Mesenchymal stem cell (in vitro differentiated cells and primary cell): ENCODE measurements around the gene SPATA12.

Experiments
- DNase-seq: peaks from one replicate; pipeline ENCODE4 v3.0.0-alpha.2; 2013
- H2AFZ ChIP-seq: one replicate; pipeline ENCODE4 v1.6.1; 2013; ENCODE audit warnings: low read depth, mild to moderate bottlenecking, control low read depth, inconsistent platforms, low read length, moderate library complexity
- H2AK5ac ChIP-seq: 2 replicates; pipeline ENCODE4 v1.6.1; 2013; ENCODE audit warnings: low read length, moderate library complexity, mild to moderate bottlenecking, inconsistent platforms; ENCODE audit not compliant: severe bottlenecking
- H2BK120ac ChIP-seq: one replicate; pipeline ENCODE4 v1.6.1; 2013; ENCODE audit warnings: low read depth, mild to moderate bottlenecking, inconsistent platforms, low read length, moderate library complexity
- H2BK12ac ChIP-seq, 2 experiments: one replicate each; pipeline ENCODE4 v1.6.1; 2013; ENCODE audit warnings: inconsistent platforms in 2 of 2, low read length in 2 of 2, mild to moderate bottlenecking in 2 of 2, moderate library complexity in 2 of 2, control low read depth in 1 of 2
- H2BK15ac ChIP-seq: one replicate; pipeline ENCODE4 v1.6.1; 2013; ENCODE audit warnings: mild to moderate bottlenecking, low read depth, inconsistent platforms; ENCODE audit not compliant: poor library complexity, severe bottlenecking
- H2BK5ac ChIP-seq: 2 replicates; pipeline ENCODE4 v1.6.1; 2013; ENCODE audit warnings: low read depth, mild to moderate bottlenecking, low read length, control low read depth, inconsistent platforms; ENCODE audit not compliant: poor library complexity, severe bottlenecking
- H3K14ac ChIP-seq, 2 experiments: one replicate each; pipeline ENCODE4 v1.6.1; 2013; ENCODE audit warnings: inconsistent platforms in 2 of 2, low read length in 2 of 2, control low read depth in 1 of 2, mild to moderate bottlenecking in 1 of 2, moderate library complexity in 1 of 2
- H3K18ac ChIP-seq, 2 experiments: one replicate each; pipeline ENCODE4 v1.6.1; 2013; ENCODE audit warnings: inconsistent platforms in 2 of 2, low read length in 2 of 2, control low read depth in 1 of 2, low read depth in 1 of 2, mild to moderate bottlenecking in 1 of 2
- H3K23ac ChIP-seq, 2 experiments: one replicate each; pipeline ENCODE4 v1.6.1; 2013; ENCODE audit warnings: inconsistent platforms in 2 of 2, low read length in 2 of 2, mild to moderate bottlenecking in 2 of 2, moderate library complexity in 2 of 2, control low read depth in 1 of 2
- H3K27ac ChIP-seq: 2 replicates; pipeline ENCODE4 v1.5.1; 2013; ENCODE audit warnings: mild to moderate bottlenecking, moderate library complexity, low read length, control low read depth, inconsistent platforms; ENCODE audit not compliant: poor library complexity, severe bottlenecking
- H3K27me3 ChIP-seq, 2 experiments: 2 replicates each; pipeline versions ENCODE4 v1.6.1 to v1.7.0; 2013; ENCODE audit warnings: low read length in 2 of 2, mild to moderate bottlenecking in 2 of 2, moderate library complexity in 2 of 2, control low read depth in 1 of 2, inconsistent platforms in 1 of 2; ENCODE audit not compliant: control insufficient read depth in 1 of 2, insufficient read depth in 1 of 2
- H3K36me3 ChIP-seq, 2 experiments: 2 replicates each; pipeline versions ENCODE4 v1.6.1 to v1.7.0; 2013; ENCODE audit warnings: low read length in 2 of 2, control low read depth in 1 of 2, inconsistent platforms in 1 of 2, low read depth in 1 of 2, mild to moderate bottlenecking in 1 of 2; ENCODE audit not compliant: insufficient read depth in 2 of 2, control insufficient read depth in 1 of 2
- H3K4ac ChIP-seq, 2 experiments: one replicate each; pipeline ENCODE4 v1.6.1; 2013; ENCODE audit warnings: inconsistent platforms in 2 of 2, low read length in 2 of 2, mild to moderate bottlenecking in 2 of 2, moderate library complexity in 2 of 2, control low read depth in 1 of 2, low read depth in 1 of 2
- H3K4me1 ChIP-seq: 2 replicates; pipeline ENCODE4 v1.6.1; 2013; ENCODE audit warnings: low read depth, low read length, control low read depth; ENCODE audit not compliant: control insufficient read depth, insufficient read depth
- H3K4me2 ChIP-seq: 2 replicates; pipeline ENCODE4 v1.6.1; 2013; ENCODE audit warnings: low read length, mild to moderate bottlenecking, inconsistent platforms; ENCODE audit not compliant: poor library complexity, severe bottlenecking
- H3K4me3 ChIP-seq, 2 experiments: 2 replicates each; pipeline versions ENCODE4 v1.5.1 to v1.7.0; 2013; ENCODE audit warnings: low read length in 2 of 2, mild to moderate bottlenecking in 2 of 2, control low read depth in 1 of 2, low read depth in 1 of 2; ENCODE audit not compliant: insufficient read depth in 1 of 2
- H3K79me1 ChIP-seq: replicated peaks from 2 replicates; pipeline ENCODE4 v1.6.1; 2013; ENCODE audit warnings: mild to moderate bottlenecking, control low read depth, low read length, inconsistent platforms; ENCODE audit not compliant: poor library complexity, severe bottlenecking
- H3K9ac ChIP-seq: 2 replicates; pipeline ENCODE4 v1.7.0; 2013; ENCODE audit warnings: mild to moderate bottlenecking, low read length, moderate library complexity
- H3K9me3 ChIP-seq: 2 replicates; pipeline ENCODE4 v1.7.0; 2013; ENCODE audit warnings: mild to moderate bottlenecking, low read length; ENCODE audit not compliant: control insufficient read depth
- H4K8ac ChIP-seq: one replicate; pipeline ENCODE4 v1.6.1; 2013; ENCODE audit warnings: inconsistent platforms, mild to moderate bottlenecking, low read length, moderate library complexity
- H4K91ac ChIP-seq: one replicate; pipeline ENCODE4 v1.6.1; 2013; ENCODE audit warnings: mild to moderate bottlenecking, low read length, inconsistent platforms
- WGBS: methylation state at CpG from one replicate; pipeline ENCODE4 v1.1.7; 2013; ENCODE audit warnings: mixed read lengths; 5-methylcytosine and 5-hydroxymethylcytosine counted together

SPATA12 gene

DNA sequence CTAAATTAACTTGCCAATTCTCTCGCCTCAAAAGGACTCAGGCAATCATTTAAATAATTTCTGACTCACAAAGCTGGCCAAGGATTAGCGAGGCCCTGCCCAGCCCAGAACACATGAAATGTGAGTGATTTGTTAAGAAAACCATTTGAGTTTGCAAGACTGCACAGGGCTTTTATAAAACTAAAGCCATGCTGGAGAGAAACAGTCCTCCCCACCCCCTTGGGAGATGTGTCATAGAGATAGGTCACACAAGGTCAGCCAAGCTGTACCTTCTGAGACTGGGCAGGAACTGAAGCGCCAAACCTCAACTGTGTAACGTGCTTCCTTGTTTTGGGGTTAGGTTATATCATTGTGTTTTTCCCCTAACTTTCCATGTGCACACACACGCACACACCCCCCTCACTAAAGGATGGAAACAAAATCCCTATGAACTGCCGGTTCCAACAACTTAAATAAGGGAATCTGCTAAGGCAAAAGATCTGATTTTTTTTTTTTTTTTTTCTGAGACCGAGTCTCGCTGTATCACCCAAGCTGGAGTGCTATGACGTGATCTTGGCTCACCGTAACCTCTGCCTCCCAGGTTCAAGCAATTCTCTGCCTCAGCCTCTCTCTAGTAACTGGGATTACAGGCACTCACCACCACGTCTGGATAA is 8.1 kb downstream of the SPATA12 start:
- Histone ChIP-seq H4K91ac (no peak overlapping the region), H3K23ac (no peak overlapping the region), H3K14ac (no peak overlapping the region), H3K79me1 (no peaks in the 10 kb centered on the region), H3K4me3 (no peak overlapping the region), H4K8ac (no peak overlapping the region), H3K27me3 (peaks cover 0 to 3% of the 10 kb centered on the region in 2 experiments), H2BK5ac (no peak overlapping the region), H3K4me1 (peaks cover 6% of the 10 kb centered on the region), H2AFZ (no peak overlapping the region), H2AK5ac (no peak overlapping the region), H3K18ac (no peak overlapping the region), H2BK15ac (no peak overlapping the region), H3K27ac (peak overlapping the region; percentile 3), H3K9me3 (no peaks in the 10 kb centered on the region), H3K36me3 (peaks cover 0 to 8% of the 10 kb centered on the region in 2 experiments), H3K4me2 (peak overlapping the region; percentile 60), H3K4ac (no peak overlapping the region), H3K9ac (peak overlapping the region; percentile 67), H2BK12ac (no peak overlapping the region), H2BK120ac (no peak overlapping the region)
- WGBS, result 30% methylated on average over 8 of the region's 11 CpGs
- DNase-seq, result peak; percentile 88

GRCh38 chr3:57069503-57069902 is 9.0 kb downstream of the SPATA12 start:
- Histone ChIP-seq H3K4me1 (peaks cover 6% of the 10 kb centered on the region), H2BK5ac (no peak overlapping the region), H2BK15ac (no peak overlapping the region), H2BK120ac (no peak overlapping the region), H3K23ac (no peak overlapping the region), H2AK5ac (no peak overlapping the region), H3K36me3 (peaks cover 0 to 17% of the 10 kb centered on the region in 2 experiments), H3K79me1 (no peaks in the 10 kb centered on the region), H3K4ac (no peak overlapping the region), H3K18ac (no peak overlapping the region), H3K27ac (no peak overlapping the region), H3K9me3 (no peaks in the 10 kb centered on the region), H2BK12ac (no peak overlapping the region), H4K8ac (no peak overlapping the region), H3K4me2 (no peak overlapping the region), H3K9ac (peak overlapping the region; percentile 67), H2AFZ (no peak overlapping the region), H3K27me3 (no peaks in the 10 kb centered on the region), H4K91ac (no peak overlapping the region), H3K4me3 (no peak overlapping the region), H3K14ac (no peak overlapping the region)
- no peak for DNase-seq
- 80% methylated on average over 5 of the region's 6 CpGs for WGBS

GRCh38 chr3:57073628-57074027 is 13.2 kb downstream of the SPATA12 start:
- Histone ChIP-seq H3K14ac (no peak overlapping the region), H4K8ac (no peak overlapping the region), H2AK5ac (no peak overlapping the region), H3K36me3 (peaks cover 0 to 39% of the 10 kb centered on the region in 2 experiments), H3K4me3 (no peak overlapping the region), H4K91ac (no peak overlapping the region), H3K9me3 (no peaks in the 10 kb centered on the region), H2BK12ac (no peak overlapping the region), H3K23ac (no peak overlapping the region), H3K4me2 (no peak overlapping the region), H2BK120ac (no peak overlapping the region), H3K18ac (no peak overlapping the region), H3K27me3 (peaks cover 0 to 28% of the 10 kb centered on the region in 2 experiments), H3K27ac (no peak overlapping the region), H3K4me1 (peaks cover 10% of the 10 kb centered on the region), H3K4ac (no peak overlapping the region), H2AFZ (no peak overlapping the region), H3K9ac (no peak overlapping the region), H3K79me1 (peaks cover 2% of the 10 kb centered on the region), H2BK15ac (no peak overlapping the region), H2BK5ac (no peak overlapping the region)
- no peak for DNase-seq
- 100% methylated on average over 2 of the region's 3 CpGs for WGBS

DNA sequence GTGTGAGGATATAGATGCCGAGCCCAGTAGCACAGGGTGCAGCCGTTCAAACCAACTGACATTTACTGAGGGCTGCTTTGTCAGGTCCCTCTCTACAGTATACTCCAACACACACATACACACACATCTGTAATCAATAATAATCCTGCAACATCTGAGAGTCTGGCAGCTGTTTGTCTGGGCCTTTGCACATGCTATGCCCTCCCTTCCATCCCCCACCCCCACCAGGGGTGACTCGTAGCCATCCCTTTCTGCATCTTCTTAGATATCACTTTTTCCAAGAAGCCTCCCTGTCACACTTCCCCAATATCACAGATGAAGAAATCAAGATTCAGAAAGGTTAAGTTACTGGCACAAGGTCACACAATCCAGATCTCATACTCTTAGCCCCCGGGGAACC is 13.7 kb downstream of the SPATA12 start:
- no peak overlapping the region for H3K27ac ChIP-seq
- no peak overlapping the region for H2BK12ac ChIP-seq
- H3K4me3 ChIP-seq, result no peak overlapping the region
- no peak overlapping the region for H3K23ac ChIP-seq
- H3K9me3 ChIP-seq, result no peaks in the 10 kb centered on the region
- no peak overlapping the region for H2BK15ac ChIP-seq
- H3K27me3 ChIP-seq, result peaks cover 0 to 28% of the 10 kb centered on the region in 2 experiments
- peaks cover 0 to 39% of the 10 kb centered on the region in 2 experiments for H3K36me3 ChIP-seq
- H2BK5ac ChIP-seq, result no peak overlapping the region
- 91% methylated on average over 4 of the region's 4 CpGs for WGBS
- no peak overlapping the region for H4K91ac ChIP-seq
- H2AK5ac ChIP-seq, result no peak overlapping the region
- no peak overlapping the region for H3K4ac ChIP-seq
- peaks cover 2% of the 10 kb centered on the region for H3K79me1 ChIP-seq
- no peak overlapping the region for H3K14ac ChIP-seq
- no peak for DNase-seq
- H3K4me1 ChIP-seq, result peaks cover 12% of the 10 kb centered on the region
- no peak overlapping the region for H2AFZ ChIP-seq
- no peak overlapping the region for H3K18ac ChIP-seq
- H2BK120ac ChIP-seq, result no peak overlapping the region
- no peak overlapping the region for H3K9ac ChIP-seq
- no peak overlapping the region for H3K4me2 ChIP-seq
- H4K8ac ChIP-seq, result no peak overlapping the region
